Measurements from ENCODE around the gene DCDC2. TPM values are rescaled to one million over a fixed set of nuclear protein-coding genes. Genes with fewer than 3 reads are reported as not detected.

Gene DCDC2
- total and polyA plus RNA-seq, 2 donors (not counting 3 experiments of a cell fraction or from before 2014, with no cell fraction given): not detected

- Histone ChIP-seq H3K79me2 (ENCODE audit: control insufficient read depth, insufficient read depth, low read length) (no peaks in the 10 kb centered on the region), H3K9ac (replicated peaks; ENCODE audit: extremely low read depth, insufficient read depth, low read length) (no peak overlapping the region), H3K27ac (ENCODE audit: insufficient read depth, low read depth, low read length) (no peak overlapping the region), H3K36me3 (ENCODE audit: control insufficient read depth in 2 of 2, extremely low read depth in 1 of 2, insufficient read depth in 2 of 2, low read length in 2 of 2) (no peaks in the 10 kb centered on the region), H4K20me1 (replicated peaks; ENCODE audit: control insufficient read depth, extremely low read depth, insufficient read depth, low read length) (no peaks in the 10 kb centered on the region), H3K4me3 (replicated peaks in 1 of 3; ENCODE audit: insufficient read depth in 1 of 3, low read depth in 1 of 3, low read length in 3 of 3) (peak overlapping the region; percentile 36 to 45 (median 42)), H3K4me2 (ENCODE audit: insufficient read depth, low read length) (peak overlapping the region; percentile 69), H3K9me1 (replicated peaks; ENCODE audit: control insufficient read depth, extremely low read depth, insufficient read depth, low read length) (no peaks in the 10 kb centered on the region), H2AFZ (ENCODE audit: low read depth, low read length) (peak overlapping the region; percentile 90), H3K27me3 (ENCODE audit: control insufficient read depth in 2 of 2, insufficient read depth in 2 of 2, low read length in 2 of 2) (peaks cover 11 to 31% of the 10 kb centered on the region in 2 experiments), H3K9me3 (replicated peaks; ENCODE audit: control insufficient read depth, insufficient read depth, low read length) (no peaks in the 10 kb centered on the region), H3K4me1 (ENCODE audit: control insufficient read depth, extremely low read depth, insufficient read depth, low read length) (peaks cover 2% of the 10 kb centered on the region)
- CTCF ChIA-PET: interaction anchor here (0.5 to 1.8 kb wide), 11 partner anchors 10 to 192 kb away, joined by 3 to 11 read pairs (median 4); partner anchors contain the start of gene MRS2
- POLR2A ChIA-PET: no interaction called here
- dilution Hi-C loops (cut with MboI; ENCODE audit: extremely low pct_ligation_motif_present, low sequenced_read_pairs) (no loop called here), intact Hi-C loops (cut with micrococcal nuclease) (loop anchor here (2.0 kb wide), 2 partner anchors 43 to 77 kb away; partner anchors contain the start of gene MRS2)
- DNase-seq (ENCODE audit: low read depth, low spot score) (peak; percentile 50), FAIRE-seq (peak; percentile 77)
- no TSS peak for BruUV-seq (replicated peaks)
- TF ChIP-seq POLR2AphosphoS5 (IDR thresholded peaks at IDR 0.05; ENCODE audit: insufficient read depth, low read depth, low read length): no peak
- TF ChIP-seq JUN (IDR thresholded peaks at IDR 0.05; ENCODE audit: borderline replicate concordance, insufficient read depth, insufficient read length, low read depth): no peak
- TF ChIP-seq, protein P1, sequence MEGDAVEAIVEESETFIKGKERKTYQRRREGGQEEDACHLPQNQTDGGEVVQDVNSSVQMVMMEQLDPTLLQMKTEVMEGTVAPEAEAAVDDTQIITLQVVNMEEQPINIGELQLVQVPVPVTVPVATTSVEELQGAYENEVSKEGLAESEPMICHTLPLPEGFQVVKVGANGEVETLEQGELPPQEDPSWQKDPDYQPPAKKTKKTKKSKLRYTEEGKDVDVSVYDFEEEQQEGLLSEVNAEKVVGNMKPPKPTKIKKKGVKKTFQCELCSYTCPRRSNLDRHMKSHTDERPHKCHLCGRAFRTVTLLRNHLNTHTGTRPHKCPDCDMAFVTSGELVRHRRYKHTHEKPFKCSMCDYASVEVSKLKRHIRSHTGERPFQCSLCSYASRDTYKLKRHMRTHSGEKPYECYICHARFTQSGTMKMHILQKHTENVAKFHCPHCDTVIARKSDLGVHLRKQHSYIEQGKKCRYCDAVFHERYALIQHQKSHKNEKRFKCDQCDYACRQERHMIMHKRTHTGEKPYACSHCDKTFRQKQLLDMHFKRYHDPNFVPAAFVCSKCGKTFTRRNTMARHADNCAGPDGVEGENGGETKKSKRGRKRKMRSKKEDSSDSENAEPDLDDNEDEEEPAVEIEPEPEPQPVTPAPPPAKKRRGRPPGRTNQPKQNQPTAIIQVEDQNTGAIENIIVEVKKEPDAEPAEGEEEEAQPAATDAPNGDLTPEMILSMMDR (IDR thresholded peaks at IDR 0.05; ENCODE audit: extremely low read depth in 1 of 2, insufficient read depth in 1 of 2, low read depth in 1 of 2, low read length in 2 of 2): peak; percentile 75 to 86
Measured at GRCh38 chr6:24359640-24360454, 2.0 kb upstream of the DCDC2 start.
